ENCODE measurements around the gene INAFM2.

The INAFM2 gene

GRCh38 chr15:40305281-40305680 lies 18.2 kb upstream of the INAFM2 start:
- DNase-seq (ENCODE audit: low read depth in 4 of 4, low spot score in 1 of 4): no peak

- DNase-seq (ENCODE audit: low read depth in 4 of 4, low spot score in 1 of 4): no peak
Measured at GRCh38 chr15:40306371-40306770, 17.1 kb upstream of the INAFM2 start.

- no peak for DNase-seq (ENCODE audit: low read depth in 4 of 4, low spot score in 1 of 4)
Measured at GRCh38 chr15:40306908-40307307, 16.6 kb upstream of the INAFM2 start.

GRCh38 chr15:40307421-40308211 lies 15.9 kb upstream of the INAFM2 start, which contains the start of gene PLCB2:
PLCB2 (minus strand) TSS chr15:40307935; CDS start chr15:40307672, 263 bp downstream.
- peak in 2 of 4 experiments; percentile 41 to 56 for DNase-seq (ENCODE audit: low read depth in 4 of 4, low spot score in 1 of 4)

- no peak for DNase-seq (ENCODE audit: low read depth in 4 of 4, low spot score in 1 of 4)
Measured at GRCh38 chr15:40309344-40309862, 14.1 kb upstream of the INAFM2 start.

- DNase-seq (ENCODE audit: low read depth in 4 of 4, low spot score in 1 of 4): peak in 1 of 4 experiments; percentile 45
Measured at GRCh38 chr15:40310001-40310959, 13.2 kb upstream of the INAFM2 start.

- no peak for DNase-seq (ENCODE audit: low read depth in 4 of 4, low spot score in 1 of 4)
Measured at GRCh38 chr15:40310993-40311392, 12.5 kb upstream of the INAFM2 start.

GRCh38 chr15:40312370-40313158 lies 10.9 kb upstream of the INAFM2 start:
- no peak for DNase-seq (ENCODE audit: low read depth in 4 of 4, low spot score in 1 of 4)

GRCh38 chr15:40313531-40314398 lies 9.7 kb upstream of the INAFM2 start:
- no peak for DNase-seq (ENCODE audit: low read depth in 4 of 4, low spot score in 1 of 4)

- DNase-seq (ENCODE audit: low read depth in 4 of 4, low spot score in 1 of 4): no peak
Measured at GRCh38 chr15:40314723-40315276, 8.7 kb upstream of the INAFM2 start.

- DNase-seq (ENCODE audit: low read depth in 4 of 4, low spot score in 1 of 4): no peak
Measured at GRCh38 chr15:40316931-40317330, 6.6 kb upstream of the INAFM2 start.

GRCh38 chr15:40317580-40317979 lies 5.9 kb upstream of the INAFM2 start:
- no peak for DNase-seq (ENCODE audit: low read depth in 4 of 4, low spot score in 1 of 4)

- DNase-seq (ENCODE audit: low read depth in 4 of 4, low spot score in 1 of 4): no peak
Measured at GRCh38 chr15:40320409-40320808, 3.1 kb upstream of the INAFM2 start.

- DNase-seq (ENCODE audit: low read depth in 4 of 4, low spot score in 1 of 4): peak in 1 of 4 experiments; percentile 28
Measured at GRCh38 chr15:40320931-40321371, 2.5 kb upstream of the INAFM2 start.

GRCh38 chr15:40322531-40323238 lies 807 bp upstream of the INAFM2 start:
- no peak for DNase-seq (ENCODE audit: low read depth in 4 of 4, low spot score in 1 of 4)

- peak in 1 of 4 experiments; percentile 31 for DNase-seq (ENCODE audit: low read depth in 4 of 4, low spot score in 1 of 4)
Measured at GRCh38 chr15:40323953-40324937, 753 bp downstream of the INAFM2 start.

- no peak for DNase-seq (ENCODE audit: low read depth in 4 of 4, low spot score in 1 of 4)
Measured at GRCh38 chr15:40325188-40325587, 1.7 kb downstream of the INAFM2 start.

GRCh38 chr15:40325700-40326099 lies 2.2 kb downstream of the INAFM2 start:
- DNase-seq (ENCODE audit: low read depth in 4 of 4, low spot score in 1 of 4): no peak
